ENCODE results near the gene KMT5C.

Gene KMT5C

GRCh38 chr19:55392820-55393761 lies 53.4 kb downstream of the KMT5C start:
- H3K27ac ChIP-seq (ENCODE audit: extremely low read depth, low read depth, low read length): no peak overlapping the region
- ChIA-PET POLR2A (interaction anchor here (0.6 to 3.6 kb wide), 11 partner anchors 10 to 209 kb away, joined by 3 to 37 read pairs (median 5); partner anchors contain the start of genes KMT5C, NAT14 and UBE2S), CTCF (interaction anchor here (0.5 to 3.9 kb wide), 4 partner anchors 25 to 213 kb away, joined by 3 to 14 read pairs (median 6); no protein-coding TSS in a partner anchor)
- TF ChIP-seq EGR2 (tag by site-specific recombination; IDR thresholded peaks at IDR 0.05; ENCODE audit: low read depth): peak; percentile 73; the same call in 1 of the 2 replicates
- peak; percentile 77 for TF ChIP-seq GLIS1 (tag by site-specific recombination; IDR thresholded peaks at IDR 0.05)
- TF ChIP-seq ZFHX2 (tag by site-specific recombination; conservative IDR thresholded peaks at IDR 0.05): peak; percentile 72
- peak; percentile 55; the same call in 1 of the 2 replicates for TF ChIP-seq BCL11B (tag by site-specific recombination; IDR thresholded peaks at IDR 0.05; ENCODE audit: low read depth)
- TF ChIP-seq KLF9 (tag by site-specific recombination; IDR thresholded peaks at IDR 0.05; ENCODE audit: low read depth): 0 out of 2 replicates have a peak, but pooled peaks have one; percentile 12
- TF ChIP-seq ZIC2 (tag by site-specific recombination; IDR thresholded peaks at IDR 0.05): peak; percentile 26; the same call in 1 of the 2 replicates
- no peak for TF ChIP-seq ZNF138 (tag by site-specific recombination; IDR thresholded peaks at IDR 0.05; ENCODE audit: borderline replicate concordance)
- no peak for TF ChIP-seq ZNF114 (tag by site-specific recombination; IDR thresholded peaks at IDR 0.05)
- peak; percentile 44; the same call in 1 of the 2 replicates for TF ChIP-seq ZNF600 (tag by site-specific recombination; IDR thresholded peaks at IDR 0.05)
- H3K36me3 ChIP-seq (ENCODE audit: control insufficient read depth in 2 of 2, insufficient read depth in 1 of 2, low read length in 2 of 2): peaks cover 8 to 40% of the 10 kb centered on the region in 2 experiments
- no peak overlapping the region for H3K4me3 ChIP-seq (ENCODE audit: low read depth, low read length)
- no peaks in the 10 kb centered on the region for H3K9me3 ChIP-seq (ENCODE audit: control insufficient read depth, insufficient read depth, low read depth, low read length)
- peaks cover 19% of the 10 kb centered on the region for H3K4me1 ChIP-seq (ENCODE audit: control insufficient read depth, insufficient read depth, low read length)
